GM18519 (cell line): ENCODE data around the gene PACRG.
A peak's percentile ranks its signal among the peaks of the same experiment; 100 is the strongest.
"Not testable (repeated sequence)": the region's sequence is repeated elsewhere in the genome, so short reads cannot be mapped to it uniquely, and the experiment has no call there.

Source experiments
- ATAC-seq: cut with Tn5 transposase; IDR thresholded peaks from one replicate; pipeline ENCODE4 v1.9.1; 2021; ENCODE audit warnings: mild to moderate bottlenecking, moderate library complexity; ENCODE audit not compliant: unreplicated experiment, low FRiP score

Gene PACRG

GRCh38 chr6:162727322-162728182 is at the start of gene PACRG, which contains the start of gene PRKN:
Gene PACRG, plus strand, starts transcription at chr6:162727974.
Gene PRKN, minus strand, starts transcription at chr6:162727766.
- peak; percentile 94 for ATAC-seq

- not testable (repeated sequence) for ATAC-seq
These were observed 48.9 kb upstream of the PACRG start for GRCh38 chr6:162678896-162679295.

GRCh38 chr6:162679681-162680080 is 48.1 kb upstream of the PACRG start:
- ATAC-seq = no peak

- no peak for ATAC-seq
These were observed 47.4 kb upstream of the PACRG start for GRCh38 chr6:162680367-162680766.

GRCh38 chr6:162680871-162681270 is 46.9 kb upstream of the PACRG start:
- no peak for ATAC-seq

- ATAC-seq = no peak
These were observed 46.3 kb upstream of the PACRG start for GRCh38 chr6:162681447-162681846.

GRCh38 chr6:162683135-162683534 is 44.6 kb upstream of the PACRG start:
- ATAC-seq = no peak

GRCh38 chr6:162684052-162684451 is 43.7 kb upstream of the PACRG start:
- ATAC-seq = no peak

- ATAC-seq = no peak
These were observed 42.8 kb upstream of the PACRG start for GRCh38 chr6:162684961-162685360.

- ATAC-seq = no peak
These were observed 42.2 kb upstream of the PACRG start for GRCh38 chr6:162685586-162685985.

GRCh38 chr6:162688751-162689345 is 38.9 kb upstream of the PACRG start:
- ATAC-seq = no peak

GRCh38 chr6:162690158-162690557 is 37.6 kb upstream of the PACRG start:
- ATAC-seq = peak; percentile 53

- no peak for ATAC-seq
These were observed 29.8 kb upstream of the PACRG start for GRCh38 chr6:162697872-162698403.

GRCh38 chr6:162698440-162698839 is 29.3 kb upstream of the PACRG start:
- ATAC-seq = no peak

- no peak for ATAC-seq
These were observed 27.8 kb upstream of the PACRG start for GRCh38 chr6:162699961-162700360.

GRCh38 chr6:162700966-162701365 is 26.8 kb upstream of the PACRG start:
- ATAC-seq = no peak

GRCh38 chr6:162701551-162701950 is 26.2 kb upstream of the PACRG start:
- no peak for ATAC-seq

GRCh38 chr6:162702446-162702845 is 25.3 kb upstream of the PACRG start:
- no peak for ATAC-seq

- ATAC-seq = no peak
These were observed 23.8 kb upstream of the PACRG start for GRCh38 chr6:162704001-162704400.

GRCh38 chr6:162705736-162706135 is 22.0 kb upstream of the PACRG start:
- ATAC-seq = no peak

GRCh38 chr6:162706232-162706631 is 21.5 kb upstream of the PACRG start:
- no peak for ATAC-seq

GRCh38 chr6:162708971-162709370 is 18.8 kb upstream of the PACRG start:
- no peak for ATAC-seq
